Measurements from ENCODE around the gene OGFR.

The OGFR gene

GRCh38 chr20:62829231-62830230 is 24.9 kb downstream of the OGFR start:
- DNase-seq: no peak
- in situ Hi-C loops (cut with HindIII; ENCODE audit: low pct_ligation_motif_present, low pct_unique_long_range_greater_than_20kb, low sequenced_read_pairs): no loop called here

GRCh38 chr20:62830251-62830650 is 25.6 kb downstream of the OGFR start:
- no peak for DNase-seq
- in situ Hi-C loops (cut with HindIII; ENCODE audit: low pct_ligation_motif_present, low pct_unique_long_range_greater_than_20kb, low sequenced_read_pairs): no loop called here

GRCh38 chr20:62830821-62831220 is 26.2 kb downstream of the OGFR start:
- in situ Hi-C loops (cut with HindIII; ENCODE audit: low pct_ligation_motif_present, low pct_unique_long_range_greater_than_20kb, low sequenced_read_pairs): no loop called here
- DNase-seq: no peak

- no peak for DNase-seq
- in situ Hi-C loops (cut with HindIII; ENCODE audit: low pct_ligation_motif_present, low pct_unique_long_range_greater_than_20kb, low sequenced_read_pairs): no loop called here
Observed at GRCh38 chr20:62831361-62831788, 26.7 kb downstream of the OGFR start.

GRCh38 chr20:62831854-62832211 is 27.2 kb downstream of the OGFR start:
- no peak for DNase-seq
- in situ Hi-C loops (cut with HindIII; ENCODE audit: low pct_ligation_motif_present, low pct_unique_long_range_greater_than_20kb, low sequenced_read_pairs): no loop called here

GRCh38 chr20:62832212-62832922 is 27.7 kb downstream of the OGFR start:
- in situ Hi-C loops (cut with HindIII; ENCODE audit: low pct_ligation_motif_present, low pct_unique_long_range_greater_than_20kb, low sequenced_read_pairs): no loop called here
- DNase-seq: no peak

- DNase-seq: no peak
- in situ Hi-C loops (cut with HindIII; ENCODE audit: low pct_ligation_motif_present, low pct_unique_long_range_greater_than_20kb, low sequenced_read_pairs): no loop called here
Observed at GRCh38 chr20:62832951-62833391, 28.3 kb downstream of the OGFR start.

- in situ Hi-C loops (cut with HindIII; ENCODE audit: low pct_ligation_motif_present, low pct_unique_long_range_greater_than_20kb, low sequenced_read_pairs): no loop called here
- DNase-seq: no peak
Observed at GRCh38 chr20:62834967-62835730, 30.5 kb downstream of the OGFR start.

- no peak for DNase-seq
- in situ Hi-C loops (cut with HindIII; ENCODE audit: low pct_ligation_motif_present, low pct_unique_long_range_greater_than_20kb, low sequenced_read_pairs): no loop called here
Observed at GRCh38 chr20:62835931-62836861, 31.6 kb downstream of the OGFR start.

GRCh38 chr20:62836967-62837490 is 32.4 kb downstream of the OGFR start:
- in situ Hi-C loops (cut with HindIII; ENCODE audit: low pct_ligation_motif_present, low pct_unique_long_range_greater_than_20kb, low sequenced_read_pairs): no loop called here
- no peak for DNase-seq

- DNase-seq: no peak
- in situ Hi-C loops (cut with HindIII; ENCODE audit: low pct_ligation_motif_present, low pct_unique_long_range_greater_than_20kb, low sequenced_read_pairs): no loop called here
Observed at GRCh38 chr20:62837790-62838127, 33.1 kb downstream of the OGFR start.

GRCh38 chr20:62838128-62838891 is 33.7 kb downstream of the OGFR start:
- in situ Hi-C loops (cut with HindIII; ENCODE audit: low pct_ligation_motif_present, low pct_unique_long_range_greater_than_20kb, low sequenced_read_pairs): no loop called here
- no peak for DNase-seq

GRCh38 chr20:62839261-62839660 is 34.6 kb downstream of the OGFR start:
- in situ Hi-C loops (cut with HindIII; ENCODE audit: low pct_ligation_motif_present, low pct_unique_long_range_greater_than_20kb, low sequenced_read_pairs): no loop called here
- no peak for DNase-seq

GRCh38 chr20:62839816-62840215 is 35.2 kb downstream of the OGFR start:
- in situ Hi-C loops (cut with HindIII; ENCODE audit: low pct_ligation_motif_present, low pct_unique_long_range_greater_than_20kb, low sequenced_read_pairs): no loop called here
- DNase-seq: no peak

GRCh38 chr20:62840244-62841197 is 35.9 kb downstream of the OGFR start:
- no peak for DNase-seq
- in situ Hi-C loops (cut with HindIII; ENCODE audit: low pct_ligation_motif_present, low pct_unique_long_range_greater_than_20kb, low sequenced_read_pairs): no loop called here

- in situ Hi-C loops (cut with HindIII; ENCODE audit: low pct_ligation_motif_present, low pct_unique_long_range_greater_than_20kb, low sequenced_read_pairs): no loop called here
Observed at GRCh38 chr20:62841705-62842212, 37.1 kb downstream of the OGFR start.

More at GRCh38 chr20:62841705-62842212, 37.1 kb downstream of the OGFR start:
- no peak for DNase-seq

All from ACHN (cell line).